NB4 (cell line): ENCODE results near the gene MAFB.

Experiments used
- DNase-seq: peaks from one replicate; pipeline ENCODE4 v3.0.0; 2010; ENCODE audit warnings: low read depth
- H3K4me3 ChIP-seq: one replicate; pipeline ENCODE4 v1.5.1; 2011; ENCODE audit warnings: mild to moderate bottlenecking, low read depth, low read length, moderate library complexity
- MYC ChIP-seq: IDR thresholded peaks from 2 replicates; pipeline ENCODE4 v1.6.1; 2011; ENCODE audit warnings: low read depth, low read length
- POLR2A ChIP-seq: IDR thresholded peaks from 2 replicates; pipeline ENCODE4 v1.6.1; 2011; ENCODE audit warnings: mild to moderate bottlenecking; ENCODE audit not compliant: insufficient read length; ENCODE audit errors: extremely low read depth
- TF ChIP-seq, protein P1 (sequence below): IDR thresholded peaks from one replicate; pipeline ENCODE4 v1.5.1; 2012; ENCODE audit warnings: low read depth, low read length
- TF ChIP-seq, protein P2 (sequence below): IDR thresholded peaks from 2 replicates; pipeline ENCODE4 v1.6.1; 2011; ENCODE audit warnings: low read depth, low read length

Gene MAFB

DNA sequence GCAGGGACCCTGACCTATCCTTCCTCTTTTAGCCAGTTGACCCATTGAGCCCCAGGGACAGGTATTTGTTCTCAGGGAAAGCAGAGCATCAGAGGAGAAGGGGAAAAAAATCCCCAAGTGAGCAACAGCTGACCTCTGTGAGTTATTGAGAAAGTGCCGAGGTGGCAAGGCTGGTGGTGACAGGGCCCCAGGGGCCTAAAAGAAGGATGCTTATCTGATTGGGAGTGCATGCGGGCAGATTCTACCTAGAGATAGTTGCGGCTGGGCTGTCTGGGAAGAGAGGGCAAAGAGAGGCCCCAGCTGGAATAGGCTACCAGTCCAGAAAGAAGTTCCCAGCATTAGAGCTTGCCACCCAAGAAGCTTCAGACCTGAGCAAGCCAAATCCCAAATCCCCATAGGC lies 26.5 kb upstream of the MAFB start:
- no peak overlapping the region for H3K4me3 ChIP-seq
- DNase-seq, result no peak
- TF ChIP-seq, protein P1, sequence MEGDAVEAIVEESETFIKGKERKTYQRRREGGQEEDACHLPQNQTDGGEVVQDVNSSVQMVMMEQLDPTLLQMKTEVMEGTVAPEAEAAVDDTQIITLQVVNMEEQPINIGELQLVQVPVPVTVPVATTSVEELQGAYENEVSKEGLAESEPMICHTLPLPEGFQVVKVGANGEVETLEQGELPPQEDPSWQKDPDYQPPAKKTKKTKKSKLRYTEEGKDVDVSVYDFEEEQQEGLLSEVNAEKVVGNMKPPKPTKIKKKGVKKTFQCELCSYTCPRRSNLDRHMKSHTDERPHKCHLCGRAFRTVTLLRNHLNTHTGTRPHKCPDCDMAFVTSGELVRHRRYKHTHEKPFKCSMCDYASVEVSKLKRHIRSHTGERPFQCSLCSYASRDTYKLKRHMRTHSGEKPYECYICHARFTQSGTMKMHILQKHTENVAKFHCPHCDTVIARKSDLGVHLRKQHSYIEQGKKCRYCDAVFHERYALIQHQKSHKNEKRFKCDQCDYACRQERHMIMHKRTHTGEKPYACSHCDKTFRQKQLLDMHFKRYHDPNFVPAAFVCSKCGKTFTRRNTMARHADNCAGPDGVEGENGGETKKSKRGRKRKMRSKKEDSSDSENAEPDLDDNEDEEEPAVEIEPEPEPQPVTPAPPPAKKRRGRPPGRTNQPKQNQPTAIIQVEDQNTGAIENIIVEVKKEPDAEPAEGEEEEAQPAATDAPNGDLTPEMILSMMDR, result no peak
- no peak for TF ChIP-seq MYC
- TF ChIP-seq, protein P2, sequence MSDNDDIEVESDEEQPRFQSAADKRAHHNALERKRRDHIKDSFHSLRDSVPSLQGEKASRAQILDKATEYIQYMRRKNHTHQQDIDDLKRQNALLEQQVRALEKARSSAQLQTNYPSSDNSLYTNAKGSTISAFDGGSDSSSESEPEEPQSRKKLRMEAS, result no peak
- no peak for TF ChIP-seq POLR2A

DNA sequence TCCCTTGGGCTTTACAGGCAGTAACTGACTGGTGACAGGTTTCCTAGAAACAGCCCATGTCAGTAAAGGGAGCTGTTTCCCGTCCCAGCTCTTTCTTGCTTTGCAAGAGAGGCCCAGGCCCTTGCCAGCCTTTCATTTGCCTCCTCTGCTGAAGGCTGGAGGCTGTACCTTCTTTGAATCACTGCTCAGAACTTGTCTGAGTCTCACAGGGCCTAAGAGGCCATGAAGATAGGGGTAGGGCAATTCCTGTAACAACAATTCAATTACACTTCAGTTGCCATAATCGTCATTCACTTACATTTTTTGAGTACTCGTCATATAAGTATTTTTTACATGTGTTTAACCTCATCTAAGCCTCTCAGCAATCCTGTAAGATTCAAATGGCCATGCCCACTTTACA lies 25.9 kb upstream of the MAFB start:
- H3K4me3 ChIP-seq, result no peak overlapping the region
- DNase-seq, result no peak
- TF ChIP-seq POLR2A (no peak), MYC (no peak)
- TF ChIP-seq, protein P1, result no peak
- TF ChIP-seq, protein P2, result no peak

DNA sequence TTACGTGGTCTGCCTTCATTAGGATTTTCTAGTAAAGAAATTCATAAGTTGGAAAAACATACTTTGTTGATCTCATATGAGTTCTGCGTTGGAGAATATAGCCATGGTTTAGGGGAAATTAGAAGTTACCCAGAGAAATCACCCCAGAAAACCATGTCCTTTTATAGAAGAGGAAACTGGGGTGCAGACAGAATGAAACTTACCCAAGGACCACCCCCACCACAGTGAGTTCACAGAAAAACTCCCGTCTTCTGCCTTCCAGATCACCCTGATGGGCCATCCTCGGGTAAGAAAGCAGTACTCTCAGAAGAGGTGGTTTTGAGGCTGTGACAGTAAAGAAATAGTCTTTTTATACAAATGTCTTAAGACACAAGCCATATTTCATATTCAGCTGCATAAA lies 25.1 kb upstream of the MAFB start:
- DNase-seq, result no peak
- TF ChIP-seq, protein P1, result no peak
- TF ChIP-seq, protein P2, result no peak
- TF ChIP-seq MYC (no peak), POLR2A (no peak)
- H3K4me3 ChIP-seq, result no peak overlapping the region

DNA sequence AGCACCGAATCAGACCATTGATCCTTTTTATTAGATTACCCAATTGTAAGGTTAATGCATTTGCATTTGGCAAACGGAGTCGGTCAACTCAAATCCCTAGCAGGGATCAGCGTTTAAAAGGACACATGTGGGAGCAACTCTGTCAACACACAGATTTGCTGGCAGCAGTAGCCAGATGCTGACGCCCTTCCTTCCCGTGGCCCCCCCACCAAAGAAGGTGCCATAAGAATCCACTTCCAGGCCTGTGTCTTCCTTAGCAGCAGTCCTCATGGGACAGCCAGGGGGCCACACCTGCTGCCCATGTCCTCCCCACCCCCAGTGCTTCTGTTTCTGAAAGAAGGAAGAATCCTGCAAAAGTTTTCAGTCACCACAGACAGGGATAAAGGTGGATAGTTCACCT lies 24.5 kb upstream of the MAFB start:
- TF ChIP-seq, protein P1, result no peak
- TF ChIP-seq POLR2A, result no peak

DNA sequence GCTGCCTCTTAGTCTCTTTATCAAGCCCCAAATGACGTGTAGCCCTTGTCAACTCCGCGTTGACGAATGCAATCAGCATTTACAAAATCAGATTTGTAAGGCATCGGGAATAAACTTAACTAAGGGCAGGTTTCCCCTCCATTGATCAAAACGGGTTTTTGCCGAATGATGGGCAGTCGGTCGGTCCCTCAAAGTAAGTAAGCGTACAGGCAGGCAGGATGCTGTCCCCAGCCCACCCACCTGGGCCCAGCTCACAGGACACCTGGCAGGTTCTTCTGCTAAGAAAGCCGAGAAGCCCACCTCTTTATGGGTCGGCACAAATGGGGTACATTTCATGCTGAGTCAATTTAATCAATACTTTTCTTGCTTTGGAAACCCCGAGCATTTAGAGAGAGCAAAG lies 22.0 kb upstream of the MAFB start:
- TF ChIP-seq MYC (no peak), POLR2A (no peak)
- TF ChIP-seq, protein P2, result no peak
- TF ChIP-seq, protein P1, result no peak
- H3K4me3 ChIP-seq, result no peak overlapping the region
- DNase-seq, result no peak

More for the DNA sequence above, 24.5 kb upstream of the MAFB start:
- DNase-seq, result no peak
- H3K4me3 ChIP-seq, result no peak overlapping the region

DNA sequence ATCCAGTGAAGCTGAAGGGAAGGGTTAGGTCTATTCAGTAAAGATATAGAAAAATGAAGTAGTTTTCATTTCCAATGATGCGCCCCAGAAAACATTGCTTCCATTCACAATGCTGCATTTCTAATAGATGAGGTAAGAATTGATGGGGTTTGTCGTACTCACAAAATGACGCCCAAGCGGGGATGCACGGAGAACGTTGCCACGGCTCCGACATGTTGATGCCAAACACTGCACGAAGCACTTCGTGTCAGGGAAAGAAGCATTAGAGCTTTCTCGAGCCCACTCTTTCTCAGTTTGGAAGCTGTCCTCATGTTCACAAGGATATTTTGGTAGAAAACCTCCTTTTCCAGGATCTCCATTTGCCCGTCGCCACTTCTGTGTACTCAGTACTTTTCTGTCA lies 21.6 kb upstream of the MAFB start:
- H3K4me3 ChIP-seq, result no peak overlapping the region
- no peak for DNase-seq
- TF ChIP-seq POLR2A (no peak), MYC (no peak)
- TF ChIP-seq, protein P1, result no peak
- TF ChIP-seq, protein P2, result no peak
